ENCODE data around the gene MAMDC2.

Gene MAMDC2

GRCh38 chr9:70066418-70066817, 22.8 kb downstream of the MAMDC2 start:
- DNase-seq, result no peak

- DNase-seq, result no peak
These were observed 23.2 kb downstream of the MAMDC2 start for GRCh38 chr9:70066874-70067273.

- no peak for DNase-seq
These were observed 26.1 kb downstream of the MAMDC2 start for GRCh38 chr9:70069704-70070103.

- no peak for DNase-seq
These were observed 29.5 kb downstream of the MAMDC2 start for GRCh38 chr9:70073193-70073592.

GRCh38 chr9:70073756-70074155, 30.1 kb downstream of the MAMDC2 start:
- no peak for DNase-seq

- DNase-seq, result no peak
These were observed 33.0 kb downstream of the MAMDC2 start for GRCh38 chr9:70076678-70077077.

- no peak for DNase-seq
These were observed 35.9 kb downstream of the MAMDC2 start for GRCh38 chr9:70079417-70080037.

GRCh38 chr9:70080481-70081119, 37.0 kb downstream of the MAMDC2 start:
- DNase-seq, result no peak

GRCh38 chr9:70081120-70081495, 37.5 kb downstream of the MAMDC2 start:
- no peak for DNase-seq

GRCh38 chr9:70083429-70083828, 39.8 kb downstream of the MAMDC2 start:
- DNase-seq, result no peak

GRCh38 chr9:70085241-70085640, 41.6 kb downstream of the MAMDC2 start:
- no peak for DNase-seq

- no peak for DNase-seq
These were observed 47.5 kb downstream of the MAMDC2 start for GRCh38 chr9:70091103-70091502.

GRCh38 chr9:70091572-70091971, 47.9 kb downstream of the MAMDC2 start:
- no peak for DNase-seq

- no peak for DNase-seq
These were observed 48.5 kb downstream of the MAMDC2 start for GRCh38 chr9:70092190-70092589.

- DNase-seq, result no peak
These were observed 49.4 kb downstream of the MAMDC2 start for GRCh38 chr9:70093095-70093494.

- DNase-seq, result no peak
These were observed 50.3 kb downstream of the MAMDC2 start for GRCh38 chr9:70093944-70094343.

GRCh38 chr9:70094747-70095146, 51.1 kb downstream of the MAMDC2 start:
- no peak for DNase-seq

GRCh38 chr9:70097187-70097586, 53.5 kb downstream of the MAMDC2 start:
- DNase-seq, result no peak

GRCh38 chr9:70100362-70100761, 56.7 kb downstream of the MAMDC2 start:
- DNase-seq, result no peak

GRCh38 chr9:70101265-70101664, 57.6 kb downstream of the MAMDC2 start:
- no peak for DNase-seq

- no peak for DNase-seq
These were observed 61.5 kb downstream of the MAMDC2 start for GRCh38 chr9:70105147-70105546.

- DNase-seq, result no peak
These were observed 62.9 kb downstream of the MAMDC2 start for GRCh38 chr9:70106571-70106970.

GRCh38 chr9:70107558-70107957, 63.9 kb downstream of the MAMDC2 start:
- no peak for DNase-seq

GRCh38 chr9:70108181-70108580, 64.5 kb downstream of the MAMDC2 start:
- DNase-seq, result no peak

All from activated CD4-positive, CD25-positive, alpha-beta regulatory T cell (primary cell).